HepG2 (cell line): ENCODE results near the gene PPP2R5D. TPM values are rescaled to one million over a fixed set of nuclear protein-coding genes. Genes with fewer than 3 reads are reported as not detected.

Experiments used
- ATRX ChIP-seq: sonication (generic); formaldehyde crosslinking; IDR thresholded peaks from 2 replicates; pipeline ENCODE4 v1.4.0; 2020; ENCODE audit warnings: missing genetic modification reagents, borderline replicate concordance
- CAMTA2 ChIP-seq: sonication (generic); formaldehyde crosslinking; IDR thresholded peaks from 2 replicates; pipeline ENCODE4 v1.4.0; 2020; ENCODE audit warnings: mild to moderate bottlenecking, missing genetic modification reagents, borderline replicate concordance
- CTCF ChIP-seq: sonication (generic); formaldehyde crosslinking; IDR thresholded peaks from 2 replicates; pipeline ENCODE4 v1.5.0; 2020; ENCODE audit warnings: mild to moderate bottlenecking, missing genetic modification reagents, moderate library complexity
- FIP1L1 ChIP-seq: fragments of 200-400 bp; formaldehyde crosslinking; IDR thresholded peaks from 2 replicates; pipeline ENCODE4 v1.6.1; 2018; ENCODE audit warnings: low read depth, mild to moderate bottlenecking, low read length, moderate library complexity, borderline replicate concordance; ENCODE audit not compliant: insufficient read depth
- HNF4A ChIP-seq: sonication (generic); formaldehyde crosslinking; IDR thresholded peaks from 2 replicates; pipeline ENCODE4 v1.4.0; 2020; ENCODE audit warnings: missing genetic modification reagents
- HNF4G ChIP-seq, 2 experiments: sonication (generic) in 1 of 2; formaldehyde crosslinking in 1 of 2; IDR thresholded peaks; 2 replicates each; pipeline versions ENCODE4 v1.4.0 to v1.6.1; 2011 to 2020; ENCODE audit warnings: borderline replicate concordance in 2 of 2, low read depth in 2 of 2, mild to moderate bottlenecking in 2 of 2, low read length in 1 of 2, missing genetic modification reagents in 1 of 2, moderate library complexity in 1 of 2
- SALL1 ChIP-seq: sonication (generic); formaldehyde crosslinking; IDR thresholded peaks from 2 replicates; pipeline ENCODE4 v1.8.0; 2022; ENCODE audit warnings: mild to moderate bottlenecking, missing genetic modification reagents
- SMAD3 ChIP-seq: sonication (generic); formaldehyde crosslinking; IDR thresholded peaks from 2 replicates; pipeline ENCODE4 v1.4.0; 2020; ENCODE audit warnings: missing genetic modification reagents
- SMAD9 ChIP-seq: sonication (generic); formaldehyde crosslinking; IDR thresholded peaks from 2 replicates; pipeline ENCODE4 v1.5.1; 2020; ENCODE audit warnings: mild to moderate bottlenecking, missing genetic modification reagents
- SP2 ChIP-seq: sonication (generic); formaldehyde crosslinking; IDR thresholded peaks from 2 replicates; pipeline ENCODE4 v1.5.1; 2020; ENCODE audit warnings: mild to moderate bottlenecking, missing genetic modification reagents
- TMF1 ChIP-seq: sonication (generic); formaldehyde crosslinking; IDR thresholded peaks from 2 replicates; pipeline ENCODE4 v1.8.1; 2022; ENCODE audit warnings: low read depth, missing genetic modification reagents
- TP53 ChIP-seq: sonication (generic); formaldehyde crosslinking; conservative IDR thresholded peaks from 2 replicates; pipeline ENCODE4 v1.4.0; 2020; ENCODE audit warnings: missing genetic modification reagents
- USF2 ChIP-seq, 2 experiments: sonication (generic) in 1 of 2; formaldehyde crosslinking in 1 of 2; IDR thresholded peaks; 2 replicates each; pipeline versions ENCODE4 v1.5.1 to v1.6.1; 2011 to 2020; ENCODE audit warnings: borderline replicate concordance in 1 of 2, low read depth in 1 of 2, low read length in 1 of 2, mild to moderate bottlenecking in 1 of 2, missing genetic modification reagents in 1 of 2, moderate library complexity in 1 of 2
- ZNF256 ChIP-seq: sonication (generic); formaldehyde crosslinking; conservative IDR thresholded peaks from 2 replicates; pipeline ENCODE4 v1.4.0; 2020; ENCODE audit warnings: missing genetic modification reagents
- ZNF33A ChIP-seq: sonication (generic); formaldehyde crosslinking; IDR thresholded peaks from 2 replicates; pipeline ENCODE4 v1.5.1; 2020; ENCODE audit warnings: missing genetic modification reagents, mild to moderate bottlenecking, moderate library complexity, borderline replicate concordance
- ZNF549 ChIP-seq: sonication (generic); formaldehyde crosslinking; IDR thresholded peaks from 2 replicates; pipeline ENCODE4 v1.5.0; 2020; ENCODE audit warnings: missing genetic modification reagents
- ZNF879 ChIP-seq: sonication (generic); formaldehyde crosslinking; IDR thresholded peaks from 2 replicates; pipeline ENCODE4 v1.8.1; 2023; ENCODE audit warnings: missing genetic modification reagents
- ZSCAN25 ChIP-seq: sonication (generic); formaldehyde crosslinking; IDR thresholded peaks from 2 replicates; pipeline ENCODE4 v1.8.0; 2022; ENCODE audit warnings: mild to moderate bottlenecking, missing genetic modification reagents
- polyA plus RNA-seq, 8 experiments: library from polyadenylated mRNA; depleted of rRNA in 3 of 8; stranded (reverse) in 7 of 8; unstranded in 1 of 8; fragments of >200 nt; fragmentation: Illumina TruSeq in 4 of 8; extraction: Trizol in 4 of 8; gene quantifications; 2 replicates each; pipeline versions ENCODE4 v1.2.1 to v1.2.3, GENCODE V29; 2011 to 2016; ENCODE audit warnings: low read depth in 4 of 8, missing spikeins in 1 of 8, mixed read lengths in 1 of 8; ENCODE audit not compliant: insufficient read depth in 1 of 8
- total RNA-seq, 5 experiments: library from RNA; depleted of rRNA; stranded (reverse); fragments of >200 nt; fragmentation: Illumina TruSeq; extraction: Trizol; gene quantifications; 2 replicates each; pipeline ENCODE4 v1.2.3, GENCODE V29; 2016; ENCODE audit warnings: low read depth in 1 of 5
- TF ChIP-seq, protein P1 (sequence below): sonication (generic); formaldehyde crosslinking; conservative IDR thresholded peaks from 2 replicates; pipeline ENCODE4 v1.8.0; 2022; ENCODE audit warnings: missing genetic modification reagents
- TF ChIP-seq, protein P2 (sequence below): sonication (generic); formaldehyde crosslinking; IDR thresholded peaks from 2 replicates; pipeline ENCODE4 v1.5.1; 2020; ENCODE audit warnings: mild to moderate bottlenecking, missing genetic modification reagents, borderline replicate concordance

PPP2R5D gene
- total and polyA plus RNA-seq, 2 of the 13 experiments (the other 11 are each of a cell fraction or from before 2014, with no cell fraction given): 53.7 to 60.4 TPM

DNA sequence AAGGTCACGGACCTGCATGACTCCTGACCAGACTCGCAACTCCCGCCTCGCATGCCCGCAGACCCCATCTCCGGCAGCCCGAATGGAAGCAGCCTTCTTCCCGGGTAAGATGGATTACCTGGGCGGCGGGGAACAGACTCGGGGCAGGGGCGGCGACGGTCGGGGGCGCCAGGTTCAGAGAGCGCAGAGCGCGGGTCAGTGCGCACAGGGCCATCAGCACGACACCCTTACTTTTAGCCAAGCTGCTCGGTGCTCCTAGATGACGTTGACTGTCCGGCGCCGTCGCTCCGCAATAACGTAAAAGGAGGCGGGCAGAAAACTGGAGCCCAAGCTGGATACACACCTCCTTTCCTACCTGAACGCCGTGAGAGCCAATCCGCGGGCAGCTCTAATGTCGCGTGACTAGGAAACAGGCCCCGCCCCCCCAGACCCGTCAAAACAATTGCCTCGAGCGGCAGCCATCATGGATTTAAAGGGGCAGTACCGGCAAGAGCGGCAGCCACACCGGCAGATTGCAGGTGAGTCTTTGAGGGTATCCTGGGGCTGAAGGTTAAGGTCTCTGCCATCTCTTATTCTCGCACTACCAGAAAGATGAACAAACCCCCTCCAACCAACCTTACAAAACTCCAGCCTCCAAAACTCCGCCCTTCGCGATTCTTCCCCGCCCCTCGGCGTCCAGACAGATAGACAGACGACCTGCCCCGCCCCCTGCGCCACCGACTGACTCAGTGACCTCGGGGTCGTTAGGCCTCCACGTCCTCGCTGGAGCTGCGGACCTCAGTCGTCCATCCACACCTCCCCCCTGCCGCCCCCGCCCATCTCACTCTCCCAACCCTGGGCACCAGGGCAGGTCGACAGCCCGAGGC, 75.0 kb downstream of the PPP2R5D start, which contains the start of the genes KLC4 and MRPL2 (continued):
- TF ChIP-seq FIP1L1: no peak
- TF ChIP-seq HNF4G (IDR thresholded peaks at IDR 0.05; ENCODE audit: borderline replicate concordance, low read depth, low read length): peak; percentile 51; the same call in 1 of the 2 replicates
- no peak for TF ChIP-seq HNF4G (CRISPR knock-in tag; IDR thresholded peaks at IDR 0.05; ENCODE audit: borderline replicate concordance, low read depth)
- peak; percentile 89 for TF ChIP-seq SP2 (CRISPR knock-in tag)
- TF ChIP-seq CAMTA2 (CRISPR knock-in tag): no peak
- peak; percentile 11; the same call in 1 of the 2 replicates for TF ChIP-seq CTCF (CRISPR knock-in tag)
- TF ChIP-seq, protein P1, sequence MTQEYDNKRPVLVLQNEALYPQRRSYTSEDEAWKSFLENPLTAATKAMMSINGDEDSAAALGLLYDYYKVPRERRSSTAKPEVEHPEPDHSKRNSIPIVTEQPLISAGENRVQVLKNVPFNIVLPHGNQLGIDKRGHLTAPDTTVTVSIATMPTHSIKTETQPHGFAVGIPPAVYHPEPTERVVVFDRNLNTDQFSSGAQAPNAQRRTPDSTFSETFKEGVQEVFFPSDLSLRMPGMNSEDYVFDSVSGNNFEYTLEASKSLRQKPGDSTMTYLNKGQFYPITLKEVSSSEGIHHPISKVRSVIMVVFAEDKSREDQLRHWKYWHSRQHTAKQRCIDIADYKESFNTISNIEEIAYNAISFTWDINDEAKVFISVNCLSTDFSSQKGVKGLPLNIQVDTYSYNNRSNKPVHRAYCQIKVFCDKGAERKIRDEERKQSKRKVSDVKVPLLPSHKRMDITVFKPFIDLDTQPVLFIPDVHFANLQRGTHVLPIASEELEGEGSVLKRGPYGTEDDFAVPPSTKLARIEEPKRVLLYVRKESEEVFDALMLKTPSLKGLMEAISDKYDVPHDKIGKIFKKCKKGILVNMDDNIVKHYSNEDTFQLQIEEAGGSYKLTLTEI (CRISPR knock-in tag): no peak
- no peak for TF ChIP-seq ZNF549 (CRISPR knock-in tag)
- no peak for TF ChIP-seq TP53 (CRISPR knock-in tag)
- TF ChIP-seq HNF4A (CRISPR knock-in tag): peak; percentile 49; the same call in 1 of the 2 replicates
- peak; percentile 49; the same call in 1 of the 2 replicates for TF ChIP-seq ZNF33A (CRISPR knock-in tag)
- TF ChIP-seq ZSCAN25 (CRISPR knock-in tag): no peak
- TF ChIP-seq, protein P2, sequence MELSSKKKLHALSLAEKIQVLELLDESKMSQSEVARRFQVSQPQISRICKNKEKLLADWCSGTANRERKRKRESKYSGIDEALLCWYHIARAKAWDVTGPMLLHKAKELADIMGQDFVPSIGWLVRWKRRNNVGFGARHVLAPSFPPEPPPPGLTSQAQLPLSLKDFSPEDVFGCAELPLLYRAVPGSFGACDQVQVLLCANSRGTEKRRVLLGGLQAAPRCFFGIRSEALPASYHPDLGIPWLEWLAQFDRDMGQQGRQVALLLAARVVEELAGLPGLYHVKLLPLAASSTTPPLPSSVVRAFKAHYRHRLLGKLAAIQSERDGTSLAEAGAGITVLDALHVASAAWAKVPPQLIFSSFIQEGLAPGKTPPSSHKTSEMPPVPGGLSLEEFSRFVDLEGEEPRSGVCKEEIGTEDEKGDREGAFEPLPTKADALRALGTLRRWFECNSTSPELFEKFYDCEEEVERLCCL (CRISPR knock-in tag): no peak
- peak; percentile 47 for TF ChIP-seq SMAD3 (CRISPR knock-in tag)
- TF ChIP-seq ATRX (CRISPR knock-in tag): no peak
- TF ChIP-seq SMAD9 (CRISPR knock-in tag): peak; percentile 83; the same call in 1 of the 2 replicates
- no peak for TF ChIP-seq ZNF256
- TF ChIP-seq TMF1 (CRISPR knock-in tag): no peak
- TF ChIP-seq ZNF879 (CRISPR knock-in tag): no peak
- TF ChIP-seq SALL1 (CRISPR knock-in tag): peak; percentile 70
- TF ChIP-seq USF2 (IDR thresholded peaks at IDR 0.05; ENCODE audit: low read depth, low read length): peak; percentile 52
- TF ChIP-seq USF2 (CRISPR knock-in tag; IDR thresholded peaks at IDR 0.05; ENCODE audit: borderline replicate concordance): peak; percentile 79; the same call in 1 of the 2 replicates
